Ecto neural progenitor cell (in vitro differentiated cells): ENCODE data around the gene B4GALT7.
"Not testable (repeated sequence)": the region's sequence is repeated elsewhere in the genome, so short reads cannot be mapped to it uniquely, and the experiment has no call there.

Experiments used
- DNase-seq: peaks from one replicate; pipeline ENCODE4 v3.0.0-alpha.2; 2018; ENCODE audit warnings: low spot score

The B4GALT7 gene, protein sequence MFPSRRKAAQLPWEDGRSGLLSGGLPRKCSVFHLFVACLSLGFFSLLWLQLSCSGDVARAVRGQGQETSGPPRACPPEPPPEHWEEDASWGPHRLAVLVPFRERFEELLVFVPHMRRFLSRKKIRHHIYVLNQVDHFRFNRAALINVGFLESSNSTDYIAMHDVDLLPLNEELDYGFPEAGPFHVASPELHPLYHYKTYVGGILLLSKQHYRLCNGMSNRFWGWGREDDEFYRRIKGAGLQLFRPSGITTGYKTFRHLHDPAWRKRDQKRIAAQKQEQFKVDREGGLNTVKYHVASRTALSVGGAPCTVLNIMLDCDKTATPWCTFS

DNA sequence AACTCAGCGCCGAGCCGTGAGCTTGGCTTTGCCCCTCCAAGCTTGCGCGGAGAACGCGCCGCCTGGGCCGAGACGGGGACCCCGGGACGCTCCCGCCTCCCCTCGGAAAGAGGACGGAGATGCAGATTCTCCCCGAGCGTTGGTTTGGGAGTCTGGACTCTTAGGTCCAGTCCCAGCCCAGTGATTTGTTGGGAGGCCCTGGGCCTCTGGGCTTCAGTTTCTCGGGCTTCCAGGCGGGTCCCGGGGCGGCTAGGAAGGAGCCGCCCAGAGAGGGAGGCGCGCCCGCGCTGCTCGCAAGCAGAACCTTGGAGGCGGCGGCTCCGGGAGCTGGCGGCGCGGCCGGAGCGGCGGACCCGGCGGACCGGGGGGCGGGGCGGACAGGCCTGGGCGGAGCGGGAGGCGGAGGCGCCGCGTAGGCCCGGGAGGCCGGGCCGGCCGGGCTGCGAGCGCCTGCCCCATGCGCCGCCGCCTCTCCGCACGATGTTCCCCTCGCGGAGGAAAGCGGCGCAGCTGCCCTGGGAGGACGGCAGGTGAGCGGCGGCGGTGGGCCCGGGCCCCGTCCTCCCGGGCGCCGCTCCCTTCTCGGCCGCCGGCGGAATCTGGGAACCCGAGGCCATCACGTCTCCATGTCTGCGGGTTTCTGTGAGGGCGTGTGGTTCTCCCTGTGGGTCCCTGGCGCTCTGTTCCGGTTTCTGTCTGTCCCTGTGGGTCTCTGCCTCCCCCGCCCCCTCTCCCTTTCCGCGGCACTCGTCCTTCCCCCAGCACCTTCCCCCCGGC lies at the start of gene B4GALT7:
Gene B4GALT7 (plus strand): TSS at position 402 of the 777 bp plus-strand sequence. CDS start 79 bp downstream, at position 481.
- DNase-seq: peak; percentile 90

DNA sequence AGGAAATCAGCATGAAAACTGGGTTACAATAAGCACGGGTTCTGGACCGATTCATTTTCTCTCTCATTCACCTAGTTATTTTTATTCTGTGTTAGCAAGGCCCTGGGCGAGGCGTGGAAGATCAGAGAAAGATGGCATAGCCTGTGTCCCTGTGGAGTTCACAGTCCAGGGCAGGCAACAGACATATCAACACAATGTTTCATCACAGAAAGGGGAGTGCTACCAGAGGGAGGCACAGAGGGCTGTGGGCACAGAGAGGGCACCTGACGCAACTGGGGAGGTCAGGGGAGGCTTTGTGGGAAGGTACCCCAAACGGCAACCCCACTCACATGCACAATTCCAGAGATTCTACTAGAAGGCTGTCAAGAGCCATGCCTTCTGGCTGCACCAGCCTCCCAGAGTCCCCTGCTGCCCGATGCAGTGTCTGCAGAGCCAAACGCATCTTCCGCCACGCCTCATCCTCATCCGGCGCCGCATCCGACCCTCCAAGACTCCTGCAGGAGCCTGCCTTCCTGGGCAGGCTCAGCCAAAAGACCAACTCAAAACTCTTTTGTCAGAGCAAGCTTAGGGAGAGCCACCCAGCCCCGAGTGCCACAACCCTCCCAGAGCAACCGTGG lies 47.0 kb upstream of the B4GALT7 start:
- no peak for DNase-seq

DNA sequence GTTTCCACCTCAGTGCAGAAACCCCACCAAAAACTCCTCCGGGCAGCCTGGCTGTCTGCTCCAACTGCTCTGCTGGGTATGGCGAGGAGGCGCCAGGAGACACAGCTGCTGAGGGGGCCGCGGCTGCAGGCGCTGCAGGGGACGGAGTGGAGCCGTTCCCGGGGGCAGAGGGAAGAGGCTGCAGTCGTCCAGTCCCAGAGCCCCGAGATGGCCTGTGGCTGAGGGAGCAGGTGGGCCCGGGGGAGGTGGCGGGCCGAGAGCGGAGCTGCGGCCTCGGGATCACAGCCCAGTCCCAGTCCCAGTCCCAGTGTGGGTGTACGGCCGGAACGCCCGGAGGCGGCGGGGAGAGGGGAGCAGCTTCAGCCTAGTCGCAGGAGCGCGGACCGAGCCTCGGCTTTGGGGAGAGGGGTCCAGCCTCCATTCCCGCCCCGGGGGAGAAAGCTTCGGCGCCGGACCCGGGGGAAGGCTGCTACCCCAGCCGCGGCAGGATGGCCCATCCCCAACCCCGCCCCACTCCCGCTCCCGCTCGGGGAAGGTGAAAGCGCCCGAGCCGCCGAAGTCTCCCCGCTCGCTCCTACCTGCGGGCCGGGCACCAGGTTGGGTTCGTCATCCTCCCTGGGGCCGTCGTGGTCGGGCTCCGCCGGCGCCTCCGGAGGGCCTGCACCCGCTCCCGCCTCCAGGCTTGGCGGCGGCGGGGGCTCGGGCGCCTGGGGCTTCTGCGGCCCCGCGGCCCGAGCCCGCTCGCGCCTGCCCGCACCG lies 46.1 kb upstream of the B4GALT7 start:
- peak; percentile 71 for DNase-seq

DNA sequence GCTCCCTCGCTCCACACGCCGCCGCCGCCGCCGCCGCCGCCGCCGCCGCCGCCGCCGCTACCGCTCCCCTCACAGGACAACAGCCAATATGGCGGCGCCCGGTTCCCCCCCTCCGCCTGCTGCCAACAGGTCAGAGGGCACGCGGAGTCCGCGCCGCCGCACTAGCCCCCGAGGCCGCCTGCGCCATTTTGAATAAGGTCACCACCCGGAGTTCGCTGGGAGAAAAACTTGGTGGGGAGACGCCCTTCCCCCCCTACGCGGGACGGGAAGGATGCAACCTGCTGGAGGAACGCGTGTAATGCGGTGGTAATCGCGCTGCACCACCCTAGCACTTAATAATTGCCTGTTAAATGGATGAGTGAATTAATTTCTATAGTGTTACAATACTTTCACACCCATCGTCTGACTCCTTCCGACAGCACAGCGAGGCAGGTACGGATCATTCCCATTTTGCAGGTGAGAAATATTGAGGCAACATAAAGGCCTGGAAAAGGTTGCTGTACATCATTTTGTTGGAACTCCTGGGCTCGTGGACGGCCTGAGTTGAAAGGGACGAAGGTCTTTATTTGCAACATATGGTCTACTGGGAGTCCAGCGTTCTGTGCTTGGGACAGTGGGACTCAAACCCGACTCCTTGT lies 45.3 kb upstream of the B4GALT7 start, which contains the start of gene FAM193B:
Gene FAM193B (minus strand): TSS at position 90 of the 638 bp plus-strand sequence. CDS start 105 bp downstream, outside the sequence.
- peak; percentile 98 for DNase-seq

DNA sequence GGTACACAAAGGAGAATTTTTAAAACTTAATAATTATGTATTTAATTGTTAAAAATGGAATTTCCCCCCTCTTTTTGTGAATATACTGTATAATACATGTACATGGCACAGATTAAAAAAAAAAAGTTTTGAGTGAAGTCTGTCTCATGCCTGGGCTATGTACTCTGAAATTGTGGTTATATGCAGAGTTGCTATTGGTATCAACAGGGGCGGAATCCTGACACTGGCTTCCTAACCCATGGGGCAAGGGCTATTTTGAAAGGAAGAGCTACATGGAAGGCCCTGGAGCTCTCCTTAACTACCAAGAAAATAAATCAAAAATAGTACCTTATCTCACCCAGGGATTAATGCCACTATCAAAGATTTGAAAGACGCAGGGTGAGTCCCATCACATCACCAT lies 44.7 kb upstream of the B4GALT7 start:
- DNase-seq: no peak

DNA sequence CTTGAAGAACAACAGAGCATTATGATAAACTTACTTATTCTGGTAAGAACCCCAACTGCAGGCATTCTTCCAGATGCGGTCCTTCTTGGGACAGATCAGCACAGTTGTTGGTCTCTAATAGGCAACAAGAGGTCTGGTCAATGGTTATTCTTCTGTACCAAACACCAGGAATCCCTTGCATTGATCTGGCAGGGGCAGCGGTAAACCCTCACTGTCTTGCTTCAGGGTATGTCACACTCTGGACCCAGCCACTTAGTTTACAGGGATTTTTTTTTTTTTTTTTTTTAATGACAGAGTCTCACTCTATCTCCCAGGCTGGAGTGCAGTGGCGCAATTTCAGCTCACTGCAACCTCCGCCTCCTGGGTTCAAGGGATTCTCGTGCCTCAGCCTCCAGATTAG lies 44.3 kb upstream of the B4GALT7 start:
- no peak for DNase-seq

DNA sequence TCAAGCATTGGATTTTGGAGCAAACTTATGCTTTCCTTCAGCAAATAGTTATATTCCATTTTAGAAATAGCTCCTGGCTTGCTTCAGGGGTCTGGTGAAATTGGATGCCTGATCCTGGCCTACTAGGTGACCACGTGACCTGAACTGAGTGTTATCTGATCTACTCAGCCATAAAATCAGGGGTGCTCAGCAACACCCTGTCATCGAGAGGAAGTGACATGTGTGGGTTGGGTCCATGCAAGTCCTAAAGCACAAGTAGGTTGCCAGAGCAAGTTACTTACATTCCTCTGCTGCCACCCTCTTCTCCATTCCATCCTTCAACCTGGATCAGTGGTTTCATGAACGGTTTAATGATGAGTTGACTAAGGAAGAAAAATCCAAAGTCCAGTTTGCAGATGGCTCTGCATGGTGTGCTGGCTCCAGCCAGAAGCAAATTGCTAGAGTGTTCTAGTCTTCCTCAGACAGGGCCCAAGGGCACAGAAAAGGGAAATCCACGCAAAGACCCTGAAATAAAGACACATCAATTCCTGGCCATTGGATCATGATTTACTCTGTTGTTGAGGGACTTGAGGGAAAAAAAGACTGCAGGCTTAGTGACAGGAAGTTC lies 42.8 kb upstream of the B4GALT7 start:
- DNase-seq: no peak

DNA sequence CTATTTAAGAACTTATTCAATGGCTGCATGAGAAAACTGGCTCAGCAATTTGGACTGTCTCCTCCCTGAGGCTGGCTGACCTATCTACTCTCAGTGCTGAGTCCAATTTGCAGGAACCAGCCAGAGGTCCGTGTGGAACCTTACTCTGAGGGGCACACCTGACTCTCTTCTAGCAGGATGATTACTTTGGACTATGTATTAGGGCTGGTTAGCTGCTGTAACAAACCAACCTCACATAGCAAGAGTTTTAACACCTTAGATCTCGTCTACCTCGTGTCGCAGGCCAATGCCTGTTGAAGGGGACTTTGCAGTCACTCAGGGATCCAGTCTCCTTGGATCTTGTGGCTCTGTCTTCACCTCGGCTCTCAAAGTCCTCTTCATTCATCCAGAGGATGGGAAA lies 42.1 kb upstream of the B4GALT7 start:
- DNase-seq: no peak

DNA sequence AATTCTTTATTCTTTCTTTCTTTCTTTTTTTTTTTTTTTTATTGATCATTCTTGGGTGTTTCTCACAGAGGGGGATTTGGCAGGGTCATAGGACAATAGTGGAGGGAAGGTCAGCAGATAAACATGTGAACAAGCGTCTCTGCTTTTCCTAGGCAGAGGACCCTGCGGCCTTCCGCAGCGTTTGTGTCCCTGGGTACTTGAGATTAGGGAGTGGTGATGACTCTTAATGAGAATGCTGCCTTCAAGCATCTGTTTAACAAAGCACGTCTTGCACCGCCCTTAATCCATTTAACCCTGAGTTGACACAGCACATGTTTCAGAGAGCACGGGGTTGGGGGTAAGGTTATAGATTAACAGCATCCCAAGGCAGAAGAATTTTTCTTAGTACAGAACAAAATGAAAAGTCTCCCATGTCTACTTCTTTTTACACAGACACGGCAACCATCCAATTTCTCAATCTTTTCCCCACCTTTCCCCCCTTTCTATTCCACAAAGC lies 40.4 kb upstream of the B4GALT7 start:
- DNase-seq: not testable (repeated sequence)

DNA sequence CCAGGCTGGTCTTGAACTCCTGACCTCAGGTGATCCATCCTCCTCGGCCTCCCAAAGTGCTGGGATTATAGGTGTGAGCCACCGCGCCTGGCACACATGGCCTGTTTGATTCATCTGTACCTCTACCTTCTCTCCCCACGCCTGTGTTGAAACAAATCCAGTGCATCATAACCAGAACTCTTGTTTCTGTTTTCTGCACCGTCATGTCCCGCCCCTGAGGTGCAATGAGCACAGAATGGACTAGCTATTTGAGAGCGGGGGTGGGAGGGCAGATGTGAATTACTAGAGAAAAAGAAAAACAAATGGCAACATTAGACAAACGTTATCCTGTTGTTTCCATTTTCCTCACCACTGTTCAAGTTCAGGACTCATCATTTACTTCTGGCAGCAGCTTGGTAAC lies 34.9 kb upstream of the B4GALT7 start:
- no peak for DNase-seq

DNA sequence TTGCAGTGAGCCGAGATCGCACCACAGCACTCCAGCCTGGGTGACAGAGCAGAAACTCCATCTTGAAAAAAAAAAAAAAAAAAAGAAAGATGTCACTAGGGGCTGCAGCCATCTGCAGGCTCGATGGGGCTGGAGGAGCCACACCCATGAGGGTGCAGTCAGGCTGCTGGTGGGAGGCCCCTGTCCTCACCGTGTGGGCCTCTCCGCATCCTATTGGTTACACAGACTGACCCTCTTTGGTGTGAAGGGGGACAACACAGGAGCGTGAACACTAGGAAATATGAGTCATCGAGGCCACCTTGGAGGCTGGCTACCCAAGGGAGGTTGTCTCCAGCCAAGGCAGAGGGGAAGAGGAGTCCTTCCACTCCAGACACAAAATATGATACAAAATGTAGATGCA lies 31.6 kb upstream of the B4GALT7 start:
- no peak for DNase-seq

DNA sequence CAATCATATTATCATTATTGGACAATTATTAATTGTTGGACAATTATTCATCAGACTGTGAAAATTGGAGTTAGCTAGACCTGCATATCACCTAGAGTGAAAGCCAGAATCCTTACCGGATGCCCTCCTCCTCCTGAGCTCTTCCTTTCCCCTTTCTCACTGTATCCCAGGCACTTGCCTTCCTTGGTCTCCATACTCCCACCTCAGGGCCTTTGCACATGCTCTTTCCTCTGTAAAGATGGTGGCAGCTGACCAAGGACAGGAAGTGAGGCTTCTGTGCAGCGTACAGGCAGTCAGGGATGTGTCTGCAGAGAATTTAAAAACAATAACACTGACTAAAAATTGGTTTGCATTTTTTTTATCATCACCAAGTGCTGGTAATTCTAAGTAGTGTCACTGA lies 30.0 kb upstream of the B4GALT7 start:
- DNase-seq: no peak

DNA sequence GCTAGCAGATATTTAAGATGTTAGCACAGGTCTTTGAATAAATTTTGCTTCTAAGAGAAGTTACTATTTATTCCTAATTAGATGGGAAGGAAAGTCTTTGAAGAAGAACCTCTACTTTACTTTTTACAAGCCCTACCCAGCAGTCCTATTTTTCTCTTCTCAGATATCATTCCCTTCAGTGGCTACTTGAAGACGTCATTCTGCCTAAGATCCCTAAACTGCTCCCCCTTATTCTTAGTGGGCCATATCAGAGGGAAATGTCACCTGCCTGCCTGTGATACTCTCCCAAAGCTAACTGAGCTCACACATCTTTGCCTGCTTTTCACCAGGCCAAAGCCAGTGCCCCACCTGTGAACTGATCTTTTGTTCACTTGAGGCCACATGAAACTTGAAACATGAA lies 24.4 kb upstream of the B4GALT7 start:
- no peak for DNase-seq

DNA sequence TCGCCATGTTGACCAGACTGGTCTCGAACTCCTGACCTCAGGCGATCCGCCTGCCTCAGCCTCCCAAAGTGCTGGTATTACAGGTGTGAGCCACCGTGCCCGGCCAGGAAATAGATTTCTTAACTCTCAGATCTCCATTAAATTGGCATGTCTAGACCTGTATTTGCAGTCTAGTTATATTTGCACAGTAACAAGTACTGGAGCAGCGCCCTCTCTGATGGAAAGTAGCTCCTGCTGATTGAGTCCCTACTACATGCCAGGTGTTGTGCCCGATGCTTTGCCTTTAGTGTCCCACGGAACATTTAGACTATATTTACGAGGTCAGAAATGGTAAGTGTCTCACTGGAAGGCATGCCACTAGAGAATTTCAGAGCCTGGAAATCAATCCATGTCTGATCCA lies 23.8 kb upstream of the B4GALT7 start:
- DNase-seq: no peak

DNA sequence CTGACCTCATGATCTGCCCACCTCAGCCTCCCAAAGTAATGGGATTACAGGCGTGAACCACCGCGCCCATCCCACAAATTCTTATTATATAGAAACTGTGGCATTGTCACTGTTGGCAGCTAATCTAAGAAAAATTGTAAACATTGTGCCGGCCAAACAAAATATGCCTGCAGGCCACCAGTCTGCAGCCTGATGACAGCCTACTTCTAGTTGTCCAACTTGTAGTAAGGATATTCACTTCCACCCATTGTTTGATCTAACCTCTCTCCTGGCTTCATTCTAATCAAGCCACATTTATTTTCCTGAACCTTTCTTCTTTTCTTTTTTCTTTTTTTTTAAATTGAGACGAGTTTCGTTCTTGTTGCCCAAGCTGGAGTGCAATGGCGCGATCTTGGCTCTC lies 21.6 kb upstream of the B4GALT7 start:
- no peak for DNase-seq

DNA sequence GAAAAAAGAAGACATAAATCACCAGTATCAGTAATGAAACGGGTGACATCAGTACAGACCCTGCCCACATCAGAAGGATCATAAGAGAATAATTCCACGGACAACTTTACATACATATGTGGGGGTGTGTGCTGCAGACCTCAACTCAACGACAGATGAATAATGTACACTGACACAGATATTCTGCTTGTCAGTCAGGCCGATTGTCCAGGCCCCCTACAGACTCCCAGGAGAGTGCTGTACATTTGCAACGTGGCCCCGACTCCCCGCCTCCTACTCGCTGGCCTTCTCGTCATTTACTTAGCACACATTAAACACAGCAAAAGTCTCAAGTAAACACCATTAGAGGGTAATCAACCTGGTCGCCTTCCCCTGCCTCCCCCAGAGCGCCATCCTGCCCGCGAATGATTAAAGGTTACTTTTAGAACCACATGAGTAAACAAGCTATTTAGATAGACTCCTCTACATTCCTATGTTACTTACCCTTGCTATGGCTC lies 11.5 kb upstream of the B4GALT7 start:
- DNase-seq: no peak

DNA sequence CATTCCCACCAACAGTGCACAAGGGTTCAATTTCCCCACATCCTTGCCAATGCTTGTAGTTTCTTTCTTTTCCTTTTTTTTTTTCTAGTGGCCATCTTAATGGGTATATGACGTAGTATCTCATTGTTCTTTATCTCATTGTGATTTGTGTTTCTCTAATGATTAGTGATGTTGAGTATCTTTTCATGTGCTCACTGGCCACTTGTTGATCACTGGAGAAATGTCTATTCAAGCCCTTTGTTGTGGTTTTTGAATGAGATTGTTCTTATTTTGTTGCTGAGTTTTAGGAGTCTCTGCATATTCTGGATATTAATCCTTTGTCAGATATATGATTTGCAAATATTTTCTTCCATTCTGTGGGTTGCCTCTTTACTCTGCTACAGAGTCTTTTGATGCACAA lies 9.5 kb upstream of the B4GALT7 start:
- DNase-seq: no peak

DNA sequence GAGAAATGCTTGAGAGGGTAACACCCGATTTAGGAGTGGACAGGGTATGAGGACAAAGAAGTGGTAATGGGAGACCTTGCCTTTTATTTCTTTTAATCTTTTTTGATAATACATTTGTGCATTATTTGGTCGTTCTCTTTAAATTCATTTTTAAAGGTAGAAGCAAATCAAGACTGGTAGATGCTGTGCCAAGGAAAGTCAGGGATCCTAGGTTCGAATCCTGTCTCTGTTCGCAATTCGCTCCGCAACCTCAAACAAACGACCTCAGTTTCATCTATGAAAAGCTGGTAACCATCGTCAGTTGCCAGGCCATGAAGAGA lies 8.3 kb upstream of the B4GALT7 start:
- no peak for DNase-seq

DNA sequence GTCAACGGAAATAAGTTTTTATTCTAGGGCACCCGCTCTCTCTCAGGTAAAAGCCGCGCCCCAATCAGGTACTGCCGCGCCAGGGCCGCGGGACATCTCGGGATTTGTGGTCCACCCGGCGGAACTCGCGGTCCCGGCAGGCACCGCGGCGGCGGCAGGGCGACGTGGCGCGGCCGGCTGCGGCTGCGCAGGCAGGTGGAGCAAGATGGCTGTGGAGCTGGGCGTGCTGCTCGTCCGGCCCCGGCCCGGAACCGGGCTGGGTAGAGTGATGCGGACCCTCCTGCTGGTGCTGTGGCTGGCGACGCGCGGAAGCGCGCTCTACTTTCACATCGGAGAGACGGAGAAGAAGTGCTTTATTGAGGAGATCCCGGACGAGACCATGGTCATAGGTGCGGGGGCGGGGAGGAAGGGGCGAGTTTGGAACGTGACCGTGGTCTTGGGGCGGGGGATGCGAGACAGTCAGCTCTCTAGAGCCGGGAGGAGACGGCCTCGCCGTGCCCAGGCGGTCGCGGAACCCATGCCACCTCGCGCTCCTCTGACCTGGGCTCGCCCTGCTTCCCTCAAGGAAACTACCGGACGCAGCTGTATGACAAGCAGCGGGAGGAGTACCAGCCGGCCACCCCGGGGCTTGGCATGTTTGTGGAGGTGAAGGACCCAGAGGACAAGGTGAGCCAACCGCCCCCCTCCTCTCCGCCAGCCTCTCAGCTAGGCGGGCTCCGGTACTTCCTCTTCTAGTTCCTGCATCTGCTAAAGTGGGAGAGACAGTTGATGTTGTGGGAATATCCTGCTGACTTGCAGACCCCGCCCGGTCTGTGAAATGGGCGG lies 7.7 kb upstream of the B4GALT7 start, which contains the start of gene TMED9:
Gene TMED9 (plus strand): TSS at position 194 of the 825 bp plus-strand sequence. CDS start 12 bp downstream, at position 206.
- DNase-seq: peak; percentile 91

DNA sequence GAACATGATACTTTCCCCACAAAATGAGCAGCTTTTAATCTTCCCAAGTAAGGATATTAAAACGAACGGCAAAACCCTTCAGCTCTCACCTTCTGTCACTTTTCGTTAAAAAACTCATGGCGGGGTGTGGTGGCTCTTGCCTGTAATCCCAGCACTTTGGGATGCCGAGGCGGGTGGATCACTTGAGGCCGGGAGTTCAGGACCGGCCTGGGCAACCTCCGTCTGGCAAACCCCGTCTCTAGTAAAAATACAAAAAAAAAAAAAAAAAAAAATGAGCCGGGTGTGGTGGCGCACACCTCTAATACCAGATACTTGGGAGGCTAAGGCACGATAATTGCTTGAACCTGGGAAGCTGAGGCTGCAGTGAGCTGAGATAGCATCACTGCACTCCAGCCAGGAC lies 7.0 kb upstream of the B4GALT7 start:
- no peak for DNase-seq
